Activated CD8-positive, alpha-beta memory T cell treated with anti-CD3 and anti-CD28 coated beads, Interleukin-2, amount 50 U/mL, for 1 hour (primary cell): ENCODE results near the gene APC2.
"Not testable (repeated sequence)": the region's sequence is repeated elsewhere in the genome, so short reads cannot be mapped to it uniquely, and the experiment has no call there.

ENCODE experiments used
- DNase-seq: peaks from one replicate; pipeline ENCODE4 v3.0.0-alpha.2; 2020; ENCODE audit errors: extremely low read depth

APC2 gene

GRCh38 chr19:1412995-1413800, 36.7 kb upstream of the APC2 start:
- DNase-seq, result no peak

GRCh38 chr19:1416014-1416841, 33.7 kb upstream of the APC2 start:
- no peak for DNase-seq

DNA sequence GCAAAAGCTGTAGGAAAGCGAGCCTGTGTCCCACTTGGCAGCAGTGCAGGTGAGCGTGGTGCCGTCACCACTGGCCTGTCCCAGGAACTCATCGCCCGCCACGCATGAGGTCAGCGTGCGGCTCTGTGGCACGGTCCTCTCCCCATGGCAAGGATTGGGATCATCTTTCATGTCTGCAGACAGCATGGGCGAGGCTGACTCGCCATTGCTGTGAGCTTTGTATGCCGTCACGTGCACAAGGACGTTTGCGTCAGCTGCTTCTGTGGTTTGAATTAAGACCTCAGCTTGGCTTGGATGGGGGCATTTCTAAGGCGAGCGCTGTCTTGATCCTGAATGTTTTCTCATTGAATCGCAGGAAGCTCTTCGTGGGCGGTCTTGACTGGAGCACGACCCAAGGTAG, 32.8 kb upstream of the APC2 start:
- no peak for DNase-seq

DNA sequence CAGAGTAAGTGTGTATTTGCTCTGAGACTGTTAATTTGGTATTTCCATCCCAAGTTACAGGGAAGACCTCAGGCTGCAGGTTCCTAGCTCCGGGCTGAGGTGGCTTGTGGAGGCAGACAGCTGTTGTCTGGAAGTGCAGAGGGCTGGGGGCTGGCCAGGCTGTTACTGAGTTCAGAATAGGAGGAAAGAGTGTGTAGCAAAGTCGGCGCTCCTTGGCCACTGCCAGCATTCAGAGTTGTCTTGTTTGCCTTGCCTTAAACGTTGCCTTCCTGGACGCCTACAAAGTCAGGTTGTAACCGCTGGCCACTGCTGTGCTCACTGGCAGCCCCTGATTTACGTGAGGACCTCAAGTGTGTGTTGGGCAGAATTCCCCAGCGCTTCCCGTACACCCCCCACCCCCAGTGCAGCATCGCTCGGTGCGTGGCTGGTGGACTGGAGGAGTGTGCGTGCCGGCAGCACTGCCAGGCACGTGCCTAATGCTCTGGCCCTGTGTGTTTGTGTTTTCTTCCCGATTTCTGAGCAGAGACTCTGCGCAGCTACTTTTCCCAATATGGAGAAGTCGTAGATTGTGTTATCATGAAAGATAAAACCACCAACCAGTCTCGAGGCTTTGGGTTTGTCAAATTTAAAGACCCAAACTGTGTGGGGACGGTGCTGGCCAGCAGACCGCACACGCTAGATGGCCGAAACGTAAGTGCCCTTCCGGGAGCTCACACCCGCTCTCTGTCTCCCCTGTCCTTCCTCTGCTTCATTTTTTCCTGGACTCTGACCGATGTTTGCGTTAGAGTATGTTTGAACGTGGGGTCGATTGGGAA, 32.0 kb upstream of the APC2 start:
- DNase-seq, result no peak

DNA sequence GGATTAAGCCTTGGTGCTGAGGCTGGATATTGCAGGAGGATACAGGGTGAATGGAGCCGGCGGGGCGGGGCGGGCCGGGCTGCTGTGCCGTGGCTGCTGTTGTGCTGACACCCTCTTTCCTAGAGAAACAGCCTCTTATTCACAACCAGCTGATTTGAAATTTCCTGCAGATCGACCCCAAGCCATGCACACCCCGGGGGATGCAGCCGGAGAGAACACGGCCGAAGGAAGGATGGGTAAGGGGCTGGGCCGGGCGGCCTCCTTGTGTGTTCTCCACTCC, 31.5 kb upstream of the APC2 start:
- DNase-seq, result no peak

DNA sequence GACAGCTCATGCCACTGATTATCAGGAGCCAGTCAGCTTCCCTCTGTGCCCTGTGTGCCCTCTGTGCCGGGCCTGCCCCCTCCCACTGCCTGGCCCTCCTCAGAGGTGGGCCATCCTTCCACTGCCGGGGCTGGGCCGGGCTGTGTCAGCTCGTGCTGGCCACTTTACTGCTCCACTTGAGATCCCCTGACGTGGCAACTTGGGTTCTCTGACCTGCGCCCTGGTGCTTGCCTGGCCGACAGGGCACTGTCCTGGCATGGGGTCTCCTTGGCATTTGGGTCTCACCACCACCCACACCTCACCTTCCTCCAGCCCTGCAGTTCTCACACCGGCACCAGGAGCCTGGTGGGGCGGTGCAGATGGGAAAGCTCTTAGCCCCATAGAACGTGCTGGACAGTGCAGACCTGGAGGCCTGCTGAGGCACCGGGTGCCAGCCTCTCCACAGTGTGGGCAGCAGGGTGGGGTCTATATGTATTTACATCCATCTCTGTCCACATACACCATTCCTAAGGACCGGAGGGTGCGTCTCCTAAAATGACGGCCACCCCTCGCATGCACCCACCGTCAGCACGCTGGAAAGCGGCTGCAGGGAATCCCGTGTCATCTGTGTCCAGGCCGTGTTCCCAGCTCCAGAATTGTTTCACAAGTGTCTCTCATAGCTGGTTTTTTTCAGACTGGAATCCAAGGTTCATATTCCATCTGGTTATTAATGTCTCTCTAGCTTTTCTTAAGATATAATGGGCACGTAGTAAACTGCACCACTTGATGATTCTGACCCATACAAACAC, 30.8 kb upstream of the APC2 start:
- DNase-seq, result no peak

GRCh38 chr19:1420085-1420484, 29.8 kb upstream of the APC2 start:
- DNase-seq, result not testable (repeated sequence)

- DNase-seq, result no peak
Observed at GRCh38 chr19:1420590-1420989, 29.3 kb upstream of the APC2 start.

DNA sequence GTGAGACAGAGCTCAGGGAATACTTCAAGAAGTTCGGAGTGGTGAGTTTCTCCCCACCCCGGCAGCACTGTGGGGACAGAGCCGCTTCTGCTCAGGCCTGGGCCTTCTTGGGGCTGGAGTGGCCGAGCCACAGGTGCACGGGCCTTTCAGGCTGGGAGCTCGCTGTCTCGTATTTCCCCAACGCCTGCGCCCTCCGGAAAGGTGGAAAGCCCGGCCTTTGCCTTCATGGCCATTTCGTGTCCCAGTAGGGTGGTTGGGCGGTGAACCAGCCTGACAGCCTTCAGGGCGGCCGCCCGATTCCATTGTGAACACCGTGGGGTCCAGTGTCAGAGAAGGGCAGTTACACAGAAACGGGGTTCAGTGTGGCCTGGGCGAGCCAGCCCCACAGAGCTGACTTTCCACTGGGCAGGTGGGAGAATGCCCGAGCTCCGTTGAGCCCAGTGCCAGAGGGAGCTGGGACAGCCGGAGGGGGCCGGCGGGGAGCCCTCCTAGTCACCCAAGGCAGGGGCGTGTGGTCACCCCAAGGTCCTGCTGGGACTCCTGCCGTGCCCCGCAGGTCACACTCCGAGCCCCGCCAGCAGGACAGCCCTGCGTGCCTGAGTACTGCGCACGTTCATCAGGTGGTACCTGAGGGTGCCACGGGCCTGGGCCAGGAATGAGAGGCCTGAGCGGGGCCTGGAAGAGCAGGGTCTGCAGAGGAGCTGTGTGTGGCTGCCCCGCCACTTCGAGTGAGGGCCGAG, 28.5 kb upstream of the APC2 start:
- DNase-seq, result no peak

DNA sequence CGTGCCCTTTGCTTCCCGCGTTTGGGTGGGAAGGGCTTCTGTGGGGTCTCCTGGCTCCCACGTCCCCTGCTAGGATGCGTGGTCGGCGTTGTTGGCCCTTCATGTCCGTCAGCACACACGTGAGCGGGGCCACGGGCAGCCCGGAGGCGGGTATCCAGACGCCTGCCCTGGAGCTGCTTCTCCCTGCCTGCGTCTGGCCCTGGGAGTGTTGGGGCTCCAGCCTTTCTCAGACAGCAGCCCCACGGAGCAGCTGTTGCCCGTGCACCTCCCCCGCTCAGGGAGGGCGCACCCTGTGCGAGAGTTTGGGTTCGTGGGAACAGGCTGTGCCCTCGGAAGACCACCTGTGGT, 28.0 kb upstream of the APC2 start:
- no peak for DNase-seq

- DNase-seq, result no peak
Observed at GRCh38 chr19:1422360-1422759, 27.6 kb upstream of the APC2 start.

- DNase-seq, result no peak
Observed at GRCh38 chr19:1422943-1423342, 27.0 kb upstream of the APC2 start.

DNA sequence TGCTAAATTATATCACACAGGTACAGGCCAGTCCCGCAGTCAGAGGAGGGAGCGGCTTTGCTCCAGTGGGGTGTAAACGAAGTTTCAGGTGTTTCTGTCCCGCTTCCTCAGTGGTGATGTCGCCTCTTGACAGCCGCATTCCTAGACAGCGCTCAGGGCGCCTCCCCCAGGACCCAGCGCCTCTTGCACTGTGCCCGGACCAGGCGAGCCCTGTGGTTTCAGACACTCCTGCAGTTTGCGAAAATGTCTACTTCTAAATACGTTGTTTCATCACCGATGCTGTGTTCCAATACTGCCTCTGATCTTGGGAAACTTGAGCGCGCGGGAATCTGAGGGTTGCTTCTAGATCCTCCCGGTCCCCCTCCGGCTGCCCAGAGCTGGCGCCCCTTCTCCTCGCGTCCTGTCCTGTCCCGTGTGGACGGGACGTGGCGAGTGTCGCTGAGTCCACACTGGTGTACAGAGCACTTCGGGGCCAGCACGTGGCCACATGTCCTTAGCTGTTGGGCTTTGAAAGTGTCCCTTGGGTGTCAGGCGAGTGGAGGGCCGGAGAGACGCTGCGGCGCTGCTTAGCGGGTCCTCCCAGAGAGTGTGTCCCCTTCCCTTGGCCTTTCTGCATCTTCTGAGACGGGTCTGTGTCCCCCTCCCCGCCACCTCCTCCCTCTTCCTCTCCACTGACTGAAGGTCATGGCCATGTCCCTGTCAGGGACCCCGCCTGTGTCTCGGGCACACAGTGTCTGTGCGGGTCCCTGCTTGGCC, 26.3 kb upstream of the APC2 start:
- no peak for DNase-seq

DNA sequence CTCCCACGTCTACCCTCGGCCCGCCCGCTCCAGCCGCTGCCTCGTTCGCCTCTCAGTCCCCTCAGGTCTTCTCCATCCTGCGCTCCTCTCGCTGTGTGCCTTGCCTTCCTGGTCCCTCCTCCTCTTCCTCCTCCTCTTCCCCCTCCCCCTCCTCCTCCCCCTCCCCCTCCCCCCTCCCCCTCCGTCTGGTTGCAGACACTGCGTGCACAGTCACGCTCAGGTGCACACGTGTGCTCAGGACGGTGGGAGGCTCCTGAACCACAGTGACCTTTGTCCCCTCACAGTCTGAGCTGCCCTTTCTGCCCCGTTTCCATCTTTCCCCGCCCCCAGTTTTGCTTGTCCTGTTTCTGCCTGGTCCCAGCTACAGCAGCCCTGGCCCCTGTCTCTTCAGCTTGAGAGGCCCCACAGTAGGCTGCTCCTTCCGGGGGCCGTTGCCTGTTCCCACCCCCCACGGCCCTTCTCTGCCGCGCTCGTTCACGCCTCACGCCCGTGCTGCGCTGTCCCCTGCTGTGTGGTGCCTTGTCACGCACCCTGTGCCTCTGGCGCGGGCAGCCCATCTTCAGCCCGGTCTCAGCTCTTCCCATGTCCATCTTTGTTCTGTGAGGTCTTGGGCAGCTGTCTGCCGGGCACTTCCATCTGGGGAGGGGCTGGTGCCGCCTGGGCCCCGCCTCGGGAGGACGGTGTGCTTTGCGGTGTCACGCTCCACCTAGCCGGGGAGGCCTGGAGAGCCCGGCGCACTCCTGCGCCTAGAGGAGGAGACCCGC, 25.5 kb upstream of the APC2 start:
- DNase-seq, result no peak

DNA sequence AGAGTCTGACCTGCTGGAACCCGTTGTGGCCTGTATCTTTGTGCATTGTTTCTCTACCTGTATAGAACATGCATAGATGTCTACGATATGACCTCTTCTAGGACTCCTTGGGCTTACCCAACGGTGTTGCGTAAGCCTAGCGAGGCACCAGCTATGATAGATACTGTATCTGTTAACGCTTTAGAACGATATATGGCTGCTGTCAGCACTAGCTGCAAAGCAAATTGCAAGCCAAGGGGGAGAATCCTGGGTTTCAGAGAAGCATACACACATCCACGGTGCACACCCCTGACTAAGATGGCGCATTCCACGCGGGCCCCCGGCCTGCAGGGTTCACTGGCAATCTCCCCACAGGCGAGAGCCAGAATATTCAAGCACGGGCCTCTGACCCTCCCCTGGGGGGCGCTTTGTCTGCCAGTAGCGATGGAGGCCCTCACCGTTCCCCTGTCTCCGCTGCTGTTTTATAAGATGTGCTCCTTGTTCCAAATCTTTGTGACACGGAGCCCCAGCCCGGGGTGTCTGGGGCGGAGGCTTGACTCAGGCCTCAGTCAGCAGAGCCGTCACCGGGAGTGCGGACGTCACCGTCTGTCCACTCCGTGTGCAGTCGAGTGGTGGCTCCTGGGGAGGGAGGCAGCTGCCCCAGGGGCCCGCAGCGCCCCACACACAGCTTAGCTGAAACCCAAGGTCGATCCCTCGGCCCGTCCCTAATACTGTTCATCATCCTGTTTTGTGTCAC, 24.7 kb upstream of the APC2 start:
- DNase-seq, result no peak

DNA sequence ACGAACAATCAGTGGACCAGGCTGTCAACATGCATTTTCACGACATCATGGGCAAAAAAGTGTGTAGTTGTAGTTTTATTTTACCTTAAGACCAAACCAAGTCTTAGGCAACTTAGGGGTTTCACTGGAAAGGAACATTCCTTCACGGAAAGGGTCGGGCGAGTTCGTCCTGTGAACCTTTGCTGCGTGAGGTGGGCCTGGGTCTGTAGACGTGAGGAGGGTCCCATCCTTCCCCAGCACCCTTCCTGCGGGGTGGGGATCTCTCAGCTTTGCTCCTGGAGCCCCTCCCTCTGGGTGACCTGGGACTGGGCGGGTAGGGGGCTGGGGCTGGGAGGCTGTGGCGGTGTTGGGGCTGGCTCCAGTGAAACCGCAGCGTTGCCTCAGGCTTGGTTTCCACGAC, 24.0 kb upstream of the APC2 start:
- no peak for DNase-seq

GRCh38 chr19:1426736-1427135, 23.2 kb upstream of the APC2 start:
- no peak for DNase-seq

GRCh38 chr19:1427221-1427920, 22.6 kb upstream of the APC2 start:
- DNase-seq, result no peak
